KBM-7 (cell line): Measurements from ENCODE around the gene TOLLIP.

Source experiments
- DNase-seq: peaks from one replicate; pipeline ENCODE4 v3.0.0-alpha.2; 2015
- in situ Hi-C: fragments of 300-500 bp; cut with MboI; formaldehyde crosslinking; loops from 2 replicates; pipeline ENCODE4 v1.14.3; 2020; ENCODE audit warnings: low sequenced_read_pairs, low pct_unique_long_range_greater_than_20kb, mixed read lengths

TOLLIP gene

GRCh38 chr11:1230456-1231395 is 78.7 kb downstream of the TOLLIP start:
- in situ Hi-C loops = no loop called here
- DNase-seq = no peak

GRCh38 chr11:1230121-1230455 is 79.3 kb downstream of the TOLLIP start:
- DNase-seq = no peak
- in situ Hi-C loops = no loop called here

- in situ Hi-C loops = no loop called here
- DNase-seq = no peak
These were observed 79.8 kb downstream of the TOLLIP start for GRCh38 chr11:1229471-1230120.

GRCh38 chr11:1228921-1229451 is 80.4 kb downstream of the TOLLIP start:
- in situ Hi-C loops = no loop called here

GRCh38 chr11:1228101-1228821 is 81.2 kb downstream of the TOLLIP start:
- in situ Hi-C loops = no loop called here
- DNase-seq = no peak

More at GRCh38 chr11:1228921-1229451, 80.4 kb downstream of the TOLLIP start:
- no peak for DNase-seq

- in situ Hi-C loops = no loop called here
- DNase-seq = no peak
These were observed 81.8 kb downstream of the TOLLIP start for GRCh38 chr11:1227551-1228100.

GRCh38 chr11:1226986-1227550 is 82.4 kb downstream of the TOLLIP start:
- in situ Hi-C loops = no loop called here
- DNase-seq = no peak

- in situ Hi-C loops = no loop called here
- no peak for DNase-seq
These were observed 83.0 kb downstream of the TOLLIP start for GRCh38 chr11:1226226-1226985.

- in situ Hi-C loops = no loop called here
These were observed 83.8 kb downstream of the TOLLIP start for GRCh38 chr11:1225386-1226225.

GRCh38 chr11:1224491-1225385 is 84.7 kb downstream of the TOLLIP start:
- in situ Hi-C loops = no loop called here
- no peak for DNase-seq

More at GRCh38 chr11:1225386-1226225, 83.8 kb downstream of the TOLLIP start:
- no peak for DNase-seq
